Fibroblast of mammary gland (primary cell): ENCODE measurements around the gene XPNPEP1.
A peak's percentile ranks its signal among the peaks of the same experiment; 100 is the strongest.

Source experiments
- DNase-seq: peaks from one replicate; pipeline ENCODE4 v3.0.0-alpha.2; 2010; ENCODE audit warnings: low read depth
- H3K4me3 ChIP-seq: 2 replicates; pipeline ENCODE4 v1.5.1; 2011; ENCODE audit warnings: low read depth, mild to moderate bottlenecking, low read length, moderate library complexity; ENCODE audit not compliant: control insufficient read depth
- CTCF ChIP-seq: conservative IDR thresholded peaks from 2 replicates; pipeline ENCODE4 v1.5.1; 2011; ENCODE audit warnings: low read depth, low read length, inconsistent platforms; ENCODE audit not compliant: control insufficient read depth, insufficient read depth

Gene XPNPEP1

GRCh38 chr10:109871476-109871875 is 51.8 kb downstream of the XPNPEP1 start:
- no peak for TF ChIP-seq CTCF
- DNase-seq, result no peak
- H3K4me3 ChIP-seq, result no peak overlapping the region

- peak; percentile 8 for DNase-seq
Observed at GRCh38 chr10:109866995-109867635, 56.2 kb downstream of the XPNPEP1 start.

GRCh38 chr10:109866168-109866994 is 56.9 kb downstream of the XPNPEP1 start:
- DNase-seq, result peak; percentile 11
- no peak overlapping the region for H3K4me3 ChIP-seq
- TF ChIP-seq CTCF, result peak; percentile 19

More at GRCh38 chr10:109866995-109867635, 56.2 kb downstream of the XPNPEP1 start:
- H3K4me3 ChIP-seq, result no peak overlapping the region
- no peak for TF ChIP-seq CTCF

- no peak for TF ChIP-seq CTCF
- DNase-seq, result no peak
- no peak overlapping the region for H3K4me3 ChIP-seq
Observed at GRCh38 chr10:109863775-109864174, 59.5 kb downstream of the XPNPEP1 start.

- DNase-seq, result no peak
- H3K4me3 ChIP-seq, result no peak overlapping the region
- no peak for TF ChIP-seq CTCF
Observed at GRCh38 chr10:109862738-109863137, 60.6 kb downstream of the XPNPEP1 start.

GRCh38 chr10:109862041-109862440 is 61.3 kb downstream of the XPNPEP1 start:
- no peak overlapping the region for H3K4me3 ChIP-seq
- no peak for DNase-seq
- TF ChIP-seq CTCF, result no peak
